LNCaP clone FGC (cell line): Measurements from ENCODE around the gene MAJIN.

ENCODE experiments used
- DNase-seq: peaks from one replicate; pipeline ENCODE4 v3.0.0-alpha.2; 2011; ENCODE audit warnings: low read depth
- H3K4me3 ChIP-seq: 2 replicates; pipeline ENCODE4 v1.5.1; 2011; ENCODE audit warnings: mild to moderate bottlenecking, low read depth, low read length, control low read depth
- CTCF ChIP-seq: IDR thresholded peaks from 2 replicates; pipeline ENCODE4 v1.5.1; 2012; ENCODE audit warnings: mild to moderate bottlenecking; ENCODE audit not compliant: control insufficient read depth, insufficient read depth; ENCODE audit errors: extremely low read depth

The MAJIN gene

GRCh38 chr11:64900263-64900678, 71.6 kb downstream of the MAJIN start:
- no peak for TF ChIP-seq CTCF
- H3K4me3 ChIP-seq: no peak overlapping the region
- no peak for DNase-seq

- DNase-seq: no peak
- no peak for TF ChIP-seq CTCF
Observed at GRCh38 chr11:64898541-64898940, 73.4 kb downstream of the MAJIN start.

GRCh38 chr11:64898076-64898445, 73.8 kb downstream of the MAJIN start:
- no peak for TF ChIP-seq CTCF
- no peak overlapping the region for H3K4me3 ChIP-seq
- no peak for DNase-seq

More at GRCh38 chr11:64898541-64898940, 73.4 kb downstream of the MAJIN start:
- H3K4me3 ChIP-seq: no peak overlapping the region

- H3K4me3 ChIP-seq: no peak overlapping the region
- no peak for TF ChIP-seq CTCF
- DNase-seq: no peak
Observed at GRCh38 chr11:64897381-64898075, 74.4 kb downstream of the MAJIN start.

- TF ChIP-seq CTCF: no peak
- DNase-seq: no peak
- H3K4me3 ChIP-seq: no peak overlapping the region
Observed at GRCh38 chr11:64896448-64897022, 75.4 kb downstream of the MAJIN start.

GRCh38 chr11:64894812-64895452, 77.0 kb downstream of the MAJIN start:
- H3K4me3 ChIP-seq: no peak overlapping the region
- DNase-seq: no peak
- TF ChIP-seq CTCF: no peak
